SK-N-SH treated with all-trans-retinoic acid at 6 μM for 48 hours (cell line): ENCODE data around the gene PLCB4.

Experiments used
- ATAC-seq: fragments of 200-7000 bp; cut with Tn5 transposase; 3 replicates; pipeline ENCODE4 v1.9.1; 2020; ENCODE audit warnings: mild to moderate bottlenecking, moderate library complexity
- ARNTL ChIP-seq: fragments of 450-650 bp; formaldehyde crosslinking; IDR thresholded peaks from 2 replicates; pipeline ENCODE4 v1.5.0; 2020; ENCODE audit warnings: low read depth, mild to moderate bottlenecking, moderate library complexity, borderline replicate concordance
- BACH2 ChIP-seq: fragments of 250-450 bp; sonication (Bioruptor Pico); IDR thresholded peaks from 2 replicates; pipeline ENCODE4 v1.9.0; 2021; ENCODE audit warnings: mild to moderate bottlenecking, borderline replicate concordance
- CREB5 ChIP-seq: fragments of 250-450 bp; sonication (Bioruptor Pico); IDR thresholded peaks from 2 replicates; pipeline ENCODE4 v1.5.1; 2020; ENCODE audit warnings: low read depth, mild to moderate bottlenecking, moderate library complexity
- CSDC2 ChIP-seq: fragments of 250-450 bp; sonication (Bioruptor Pico); IDR thresholded peaks from 2 replicates; pipeline ENCODE4 v1.5.0; 2020; ENCODE audit warnings: mild to moderate bottlenecking, moderate library complexity
- ESRRG ChIP-seq: fragments of 250-450 bp; sonication (Bioruptor Pico); IDR thresholded peaks from 2 replicates; pipeline ENCODE4 v1.6.1; 2021; ENCODE audit warnings: mild to moderate bottlenecking
- GLIS3 ChIP-seq: fragments of 250-450 bp; sonication (Bioruptor Pico); IDR thresholded peaks from 2 replicates; pipeline ENCODE4 v1.5.0; 2020; ENCODE audit warnings: mild to moderate bottlenecking, moderate library complexity
- ISL1 ChIP-seq: fragments of 250-450 bp; sonication (Bioruptor Pico); IDR thresholded peaks from 2 replicates; pipeline ENCODE4 v2.1.2; 2022; ENCODE audit warnings: mild to moderate bottlenecking, moderate library complexity
- OSR1 ChIP-seq: fragments of 250-450 bp; sonication (Bioruptor Pico); IDR thresholded peaks from 2 replicates; pipeline ENCODE4 v1.8.0; 2022; ENCODE audit warnings: moderate library complexity, mild to moderate bottlenecking, inconsistent platforms
- POU6F1 ChIP-seq: fragments of 250-450 bp; sonication (Bioruptor Pico); IDR thresholded peaks from 2 replicates; pipeline ENCODE4 v1.8.0; 2021; ENCODE audit warnings: low read depth, mild to moderate bottlenecking, moderate library complexity, borderline replicate concordance
- PPARA ChIP-seq: fragments of 250-450 bp; sonication (Bioruptor Pico); IDR thresholded peaks from 2 replicates; pipeline ENCODE4 v1.5.0; 2020; ENCODE audit warnings: mild to moderate bottlenecking, borderline replicate concordance
- RARB ChIP-seq: fragments of 250-450 bp; sonication (Bioruptor Pico); IDR thresholded peaks from 2 replicates; pipeline ENCODE4 v1.8.0; 2021; ENCODE audit warnings: mild to moderate bottlenecking, moderate library complexity
- SNAI2 ChIP-seq: fragments of 250-450 bp; sonication (Bioruptor Pico); IDR thresholded peaks from 2 replicates; pipeline ENCODE4 v1.5.0; 2020; ENCODE audit warnings: mild to moderate bottlenecking, moderate library complexity
- TCF4 ChIP-seq: fragments of 250-450 bp; sonication (Bioruptor Pico); IDR thresholded peaks from 2 replicates; pipeline ENCODE4 v1.8.0; 2021; ENCODE audit warnings: mild to moderate bottlenecking, moderate library complexity, borderline replicate concordance
- TOX ChIP-seq: fragments of 250-450 bp; sonication (Bioruptor Pico); IDR thresholded peaks from 2 replicates; pipeline ENCODE4 v1.8.0; 2021; ENCODE audit warnings: mild to moderate bottlenecking, moderate library complexity, borderline replicate concordance
- ZC3H10 ChIP-seq: fragments of 250-450 bp; sonication (Bioruptor Pico); IDR thresholded peaks from 2 replicates; pipeline ENCODE4 v1.5.1; 2021; ENCODE audit warnings: mild to moderate bottlenecking, moderate library complexity
- ZFP3 ChIP-seq: fragments of 250-450 bp; sonication (Bioruptor Pico); IDR thresholded peaks from 2 replicates; pipeline ENCODE4 v1.5.0; 2020; ENCODE audit warnings: mild to moderate bottlenecking, moderate library complexity
- ZFP30 ChIP-seq: fragments of 450-650 bp; formaldehyde crosslinking; IDR thresholded peaks from 2 replicates; pipeline ENCODE4 v1.5.0; 2022; ENCODE audit warnings: mild to moderate bottlenecking, moderate library complexity
- ZNF565 ChIP-seq: fragments of 450-650 bp; formaldehyde crosslinking; conservative IDR thresholded peaks from 2 replicates; pipeline ENCODE4 v1.5.0; 2020; ENCODE audit warnings: low read depth, mild to moderate bottlenecking, moderate library complexity
- ZNF70 ChIP-seq: fragments of 450-650 bp; formaldehyde crosslinking; IDR thresholded peaks from 2 replicates; pipeline ENCODE4 v1.5.0; 2020; ENCODE audit warnings: mild to moderate bottlenecking, moderate library complexity
- ZNF8 ChIP-seq: fragments of 450-650 bp; formaldehyde crosslinking; IDR thresholded peaks from 2 replicates; pipeline ENCODE4 v1.5.0; 2020; ENCODE audit warnings: mild to moderate bottlenecking, moderate library complexity
- TF ChIP-seq, protein P1 (sequence below): fragments of 250-450 bp; sonication (Bioruptor Pico); IDR thresholded peaks from 2 replicates; pipeline ENCODE4 v1.5.1; 2021; ENCODE audit warnings: mild to moderate bottlenecking, moderate library complexity
- TF ChIP-seq, protein P2 (sequence below): fragments of 250-450 bp; sonication (Bioruptor Pico); IDR thresholded peaks from 2 replicates; pipeline ENCODE4 v1.8.0; 2020; ENCODE audit warnings: mild to moderate bottlenecking, moderate library complexity, borderline replicate concordance

PLCB4 gene

DNA sequence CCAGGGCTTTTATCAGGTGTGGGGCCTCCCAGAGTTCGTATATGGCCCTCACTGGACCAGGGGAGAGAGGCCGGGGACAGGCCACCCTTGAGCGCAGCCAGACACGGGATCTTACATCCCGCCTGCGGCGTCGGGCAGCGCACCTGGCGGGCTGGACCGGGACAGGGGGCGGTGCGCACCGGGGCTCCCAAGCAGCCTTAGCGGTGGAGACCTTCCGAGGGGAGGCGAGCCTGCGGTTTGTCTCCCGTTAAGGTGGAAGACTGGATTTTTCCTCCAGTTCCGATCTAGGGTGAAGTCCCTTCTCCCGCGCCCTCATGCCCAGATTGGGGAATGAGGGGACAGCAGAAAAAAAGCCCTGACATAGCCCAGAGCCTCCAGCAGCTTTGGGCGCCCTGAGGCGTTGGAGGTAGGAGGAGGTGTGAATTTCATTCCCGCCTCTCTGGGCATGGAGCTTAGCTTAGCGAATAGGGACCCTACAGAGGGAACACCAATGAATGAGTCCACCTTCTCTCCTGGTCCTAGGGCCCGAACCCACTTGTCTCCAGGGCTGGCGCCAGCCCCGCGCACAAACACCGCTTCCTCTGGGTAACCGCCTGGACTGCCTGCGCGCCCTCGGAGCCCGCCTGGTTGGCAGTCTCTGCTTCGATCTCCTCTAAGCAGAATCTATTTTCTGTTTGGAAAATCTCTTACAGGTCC, 438.8 kb downstream of the PLCB4 start (continued):
- TF ChIP-seq, protein P1, sequence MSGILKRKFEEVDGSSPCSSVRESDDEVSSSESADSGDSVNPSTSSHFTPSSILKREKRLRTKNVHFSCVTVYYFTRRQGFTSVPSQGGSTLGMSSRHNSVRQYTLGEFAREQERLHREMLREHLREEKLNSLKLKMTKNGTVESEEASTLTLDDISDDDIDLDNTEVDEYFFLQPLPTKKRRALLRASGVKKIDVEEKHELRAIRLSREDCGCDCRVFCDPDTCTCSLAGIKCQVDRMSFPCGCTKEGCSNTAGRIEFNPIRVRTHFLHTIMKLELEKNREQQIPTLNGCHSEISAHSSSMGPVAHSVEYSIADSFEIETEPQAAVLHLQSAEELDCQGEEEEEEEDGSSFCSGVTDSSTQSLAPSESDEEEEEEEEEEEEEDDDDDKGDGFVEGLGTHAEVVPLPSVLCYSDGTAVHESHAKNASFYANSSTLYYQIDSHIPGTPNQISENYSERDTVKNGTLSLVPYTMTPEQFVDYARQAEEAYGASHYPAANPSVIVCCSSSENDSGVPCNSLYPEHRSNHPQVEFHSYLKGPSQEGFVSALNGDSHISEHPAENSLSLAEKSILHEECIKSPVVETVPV (CRISPR knock-in tag) = no peak
- TF ChIP-seq GLIS3 (CRISPR knock-in tag) = no peak
- TF ChIP-seq PPARA (CRISPR knock-in tag) = no peak
- TF ChIP-seq ISL1 = no peak
- TF ChIP-seq ZNF8 (CRISPR knock-in tag) = no peak
- no peak for TF ChIP-seq ZNF565
- TF ChIP-seq ZNF70 (CRISPR knock-in tag) = no peak
- TF ChIP-seq OSR1 (CRISPR knock-in tag) = no peak
- TF ChIP-seq CSDC2 = no peak
- TF ChIP-seq, all 23 proteins: peak for 0

DNA sequence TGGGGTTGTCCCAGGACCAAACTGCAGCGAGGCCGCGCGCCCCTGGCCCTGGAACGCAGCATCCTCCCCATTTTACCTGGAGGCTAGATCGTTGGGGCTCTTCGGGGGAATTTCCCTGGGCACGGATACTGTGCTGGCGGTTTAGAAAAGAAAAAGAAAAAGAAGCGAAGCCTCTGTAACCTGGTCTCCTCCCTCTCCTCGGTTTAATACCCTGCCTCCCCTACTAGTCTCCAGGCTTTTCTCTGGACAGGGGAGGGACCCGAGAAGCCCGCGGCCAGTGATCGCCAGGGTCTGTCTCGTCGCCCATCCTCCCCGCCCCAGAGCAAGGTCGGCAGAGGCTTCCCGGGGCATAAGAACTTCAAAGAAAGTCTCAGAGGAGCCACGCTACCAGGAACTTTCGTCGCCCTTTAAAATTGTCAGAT, 439.4 kb downstream of the PLCB4 start:
- no peak for ATAC-seq
- no peak for TF ChIP-seq TOX (CRISPR knock-in tag)
- no peak for TF ChIP-seq SNAI2 (CRISPR knock-in tag)
- TF ChIP-seq, protein P1 (CRISPR knock-in tag) = no peak
- TF ChIP-seq ZC3H10 (CRISPR knock-in tag) = no peak
- no peak for TF ChIP-seq ZNF70 (CRISPR knock-in tag)
- TF ChIP-seq OSR1 (CRISPR knock-in tag) = no peak
- TF ChIP-seq PPARA (CRISPR knock-in tag) = no peak
- TF ChIP-seq ESRRG (CRISPR knock-in tag) = no peak
- no peak for TF ChIP-seq CSDC2
- TF ChIP-seq RARB (CRISPR knock-in tag) = no peak
- TF ChIP-seq, protein P2, sequence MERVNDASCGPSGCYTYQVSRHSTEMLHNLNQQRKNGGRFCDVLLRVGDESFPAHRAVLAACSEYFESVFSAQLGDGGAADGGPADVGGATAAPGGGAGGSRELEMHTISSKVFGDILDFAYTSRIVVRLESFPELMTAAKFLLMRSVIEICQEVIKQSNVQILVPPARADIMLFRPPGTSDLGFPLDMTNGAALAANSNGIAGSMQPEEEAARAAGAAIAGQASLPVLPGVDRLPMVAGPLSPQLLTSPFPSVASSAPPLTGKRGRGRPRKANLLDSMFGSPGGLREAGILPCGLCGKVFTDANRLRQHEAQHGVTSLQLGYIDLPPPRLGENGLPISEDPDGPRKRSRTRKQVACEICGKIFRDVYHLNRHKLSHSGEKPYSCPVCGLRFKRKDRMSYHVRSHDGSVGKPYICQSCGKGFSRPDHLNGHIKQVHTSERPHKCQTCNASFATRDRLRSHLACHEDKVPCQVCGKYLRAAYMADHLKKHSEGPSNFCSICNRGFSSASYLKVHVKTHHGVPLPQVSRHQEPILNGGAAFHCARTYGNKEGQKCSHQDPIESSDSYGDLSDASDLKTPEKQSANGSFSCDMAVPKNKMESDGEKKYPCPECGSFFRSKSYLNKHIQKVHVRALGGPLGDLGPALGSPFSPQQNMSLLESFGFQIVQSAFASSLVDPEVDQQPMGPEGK = no peak
- no peak for TF ChIP-seq ZNF565
- TF ChIP-seq ARNTL = no peak
- no peak for TF ChIP-seq ISL1
- TF ChIP-seq ZNF8 (CRISPR knock-in tag) = no peak
- TF ChIP-seq ZFP3 (CRISPR knock-in tag) = no peak
- no peak for TF ChIP-seq CREB5 (CRISPR knock-in tag)
- TF ChIP-seq BACH2 (CRISPR knock-in tag) = no peak
- no peak for TF ChIP-seq TCF4
- TF ChIP-seq ZFP30 (CRISPR knock-in tag) = no peak

DNA sequence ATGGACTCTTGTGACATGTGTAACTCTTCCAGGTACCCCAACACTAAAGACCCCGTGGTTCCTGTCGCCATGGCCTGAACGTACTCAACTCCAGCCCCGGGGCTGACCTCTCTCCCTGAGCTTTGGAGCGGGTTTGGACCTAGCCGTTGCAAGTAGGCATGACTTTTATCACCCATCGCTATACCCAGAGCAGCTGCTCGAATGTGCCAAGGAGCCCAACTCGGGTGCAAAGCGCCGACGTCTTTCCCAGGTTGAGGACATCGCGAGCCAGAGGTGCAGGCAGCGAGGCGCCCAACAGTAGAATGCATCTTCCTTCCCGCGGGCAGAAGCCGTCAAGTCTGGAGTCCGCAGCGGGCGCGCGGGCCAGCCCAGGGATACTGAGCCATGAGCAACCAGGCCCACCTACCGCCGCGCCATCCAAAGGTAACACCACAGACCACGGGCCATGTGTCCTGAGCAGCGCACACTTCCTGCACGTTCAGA, 439.9 kb downstream of the PLCB4 start:
- TF ChIP-seq TCF4 (no peak), OSR1 (CRISPR knock-in tag) (no peak), CSDC2 (no peak), ZFP30 (CRISPR knock-in tag) (no peak), GLIS3 (CRISPR knock-in tag) (no peak), ZNF70 (CRISPR knock-in tag) (no peak), ZC3H10 (CRISPR knock-in tag) (no peak), POU6F1 (CRISPR knock-in tag) (no peak)
- TF ChIP-seq, protein P1 (CRISPR knock-in tag) = no peak
- TF ChIP-seq, protein P2 = no peak
- ATAC-seq = no peak
